Measurements from ENCODE around the gene ATG5.

- TF ChIP-seq, protein P1, sequence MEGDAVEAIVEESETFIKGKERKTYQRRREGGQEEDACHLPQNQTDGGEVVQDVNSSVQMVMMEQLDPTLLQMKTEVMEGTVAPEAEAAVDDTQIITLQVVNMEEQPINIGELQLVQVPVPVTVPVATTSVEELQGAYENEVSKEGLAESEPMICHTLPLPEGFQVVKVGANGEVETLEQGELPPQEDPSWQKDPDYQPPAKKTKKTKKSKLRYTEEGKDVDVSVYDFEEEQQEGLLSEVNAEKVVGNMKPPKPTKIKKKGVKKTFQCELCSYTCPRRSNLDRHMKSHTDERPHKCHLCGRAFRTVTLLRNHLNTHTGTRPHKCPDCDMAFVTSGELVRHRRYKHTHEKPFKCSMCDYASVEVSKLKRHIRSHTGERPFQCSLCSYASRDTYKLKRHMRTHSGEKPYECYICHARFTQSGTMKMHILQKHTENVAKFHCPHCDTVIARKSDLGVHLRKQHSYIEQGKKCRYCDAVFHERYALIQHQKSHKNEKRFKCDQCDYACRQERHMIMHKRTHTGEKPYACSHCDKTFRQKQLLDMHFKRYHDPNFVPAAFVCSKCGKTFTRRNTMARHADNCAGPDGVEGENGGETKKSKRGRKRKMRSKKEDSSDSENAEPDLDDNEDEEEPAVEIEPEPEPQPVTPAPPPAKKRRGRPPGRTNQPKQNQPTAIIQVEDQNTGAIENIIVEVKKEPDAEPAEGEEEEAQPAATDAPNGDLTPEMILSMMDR (conservative IDR thresholded peaks at IDR 0.05; ENCODE audit: low read length): no peak
- no peak for TF ChIP-seq EZH2phosphoT487 (IDR thresholded peaks at IDR 0.05; ENCODE audit: borderline replicate concordance)
These were observed 77.8 kb downstream of the ATG5 start for GRCh38 chr6:106247733-106248132.

Data from Loucy (cell line).